ENCODE results near the gene CD300E. TPM values are rescaled to one million over a fixed set of nuclear protein-coding genes. Genes with fewer than 3 reads are reported as not detected.
"Not testable (repeated sequence)": the region's sequence is repeated elsewhere in the genome, so short reads cannot be mapped to it uniquely, and the experiment has no call there.

Gene CD300E
- total RNA-seq, 1 experiment from 2014 or later = not detected

DNA sequence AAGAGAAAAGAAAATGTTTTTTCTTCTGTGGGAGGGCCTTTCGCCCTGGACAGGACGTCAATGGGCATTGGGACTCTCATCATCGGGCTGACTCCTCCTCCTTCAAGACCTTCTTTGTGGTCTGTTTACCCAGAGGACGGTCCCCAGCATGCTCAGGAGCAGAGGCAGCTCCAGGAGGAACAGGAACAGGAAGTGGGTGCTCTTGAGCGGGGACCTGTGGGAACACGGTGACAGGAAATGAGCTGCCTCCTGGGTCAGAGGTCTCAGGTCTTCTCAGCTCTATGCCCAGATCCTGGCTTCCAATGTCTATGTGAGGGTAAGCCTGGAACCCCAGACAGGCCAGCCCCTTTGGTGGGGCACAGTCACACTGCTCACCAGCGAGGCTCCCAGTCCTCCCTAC, 43.6 kb downstream of the CD300E start:
- Histone ChIP-seq H3K27ac (ENCODE audit: low read depth, low read length, poor library complexity, severe bottlenecking) (no peak overlapping the region), H3K27me3 (replicated peaks; ENCODE audit: insufficient read depth, low read depth, low read length, poor library complexity) (peaks cover 17% of the 10 kb centered on the region)
- CTCF ChIA-PET = no interaction called here

DNA sequence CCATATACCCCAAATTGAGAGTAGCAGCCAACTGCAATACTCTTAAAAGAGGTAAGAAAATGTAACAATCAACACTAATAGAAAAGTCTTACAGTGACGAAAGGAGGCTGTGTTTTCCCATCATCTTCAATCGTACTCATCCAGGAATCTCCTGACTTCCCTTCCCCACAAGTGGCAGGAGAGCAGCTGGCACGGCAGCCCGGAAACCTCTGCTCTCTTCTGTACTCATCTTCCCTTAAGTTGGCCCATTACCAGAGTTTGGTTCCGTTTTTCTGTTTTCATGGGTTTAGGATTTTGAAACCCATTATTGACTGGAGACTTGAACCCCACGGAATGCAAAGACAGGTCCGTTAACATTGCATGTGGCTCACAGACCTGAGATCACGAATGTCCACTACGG, 44.6 kb downstream of the CD300E start:
- no peak overlapping the region for H3K27ac ChIP-seq (ENCODE audit: low read depth, low read length, poor library complexity, severe bottlenecking)
- H3K27me3 ChIP-seq (replicated peaks; ENCODE audit: insufficient read depth, low read depth, low read length, poor library complexity) = peaks cover 20% of the 10 kb centered on the region
- POLR2A ChIA-PET (ENCODE audit: low non-redundant PET) = no interaction called here
- H3K4me1 ChIP-seq (ENCODE audit: insufficient read depth, low read length, poor library complexity, severe bottlenecking) = no peaks in the 10 kb centered on the region
- TF ChIP-seq, protein P1, sequence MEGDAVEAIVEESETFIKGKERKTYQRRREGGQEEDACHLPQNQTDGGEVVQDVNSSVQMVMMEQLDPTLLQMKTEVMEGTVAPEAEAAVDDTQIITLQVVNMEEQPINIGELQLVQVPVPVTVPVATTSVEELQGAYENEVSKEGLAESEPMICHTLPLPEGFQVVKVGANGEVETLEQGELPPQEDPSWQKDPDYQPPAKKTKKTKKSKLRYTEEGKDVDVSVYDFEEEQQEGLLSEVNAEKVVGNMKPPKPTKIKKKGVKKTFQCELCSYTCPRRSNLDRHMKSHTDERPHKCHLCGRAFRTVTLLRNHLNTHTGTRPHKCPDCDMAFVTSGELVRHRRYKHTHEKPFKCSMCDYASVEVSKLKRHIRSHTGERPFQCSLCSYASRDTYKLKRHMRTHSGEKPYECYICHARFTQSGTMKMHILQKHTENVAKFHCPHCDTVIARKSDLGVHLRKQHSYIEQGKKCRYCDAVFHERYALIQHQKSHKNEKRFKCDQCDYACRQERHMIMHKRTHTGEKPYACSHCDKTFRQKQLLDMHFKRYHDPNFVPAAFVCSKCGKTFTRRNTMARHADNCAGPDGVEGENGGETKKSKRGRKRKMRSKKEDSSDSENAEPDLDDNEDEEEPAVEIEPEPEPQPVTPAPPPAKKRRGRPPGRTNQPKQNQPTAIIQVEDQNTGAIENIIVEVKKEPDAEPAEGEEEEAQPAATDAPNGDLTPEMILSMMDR (conservative IDR thresholded peaks at IDR 0.05; ENCODE audit: low read depth, low read length) = no peak
- TF ChIP-seq EZH2 (IDR thresholded peaks at IDR 0.05; ENCODE audit: borderline replicate concordance, low read depth, low read length, poor library complexity, severe bottlenecking) = no peak
- no peak overlapping the region for H3K4me3 ChIP-seq (ENCODE audit: low read depth, low read length, poor library complexity, severe bottlenecking)
- CTCF ChIA-PET = no interaction called here
- BruUV-seq (replicated peaks) = no TSS peak
- H3K9me3 ChIP-seq (ENCODE audit: low read depth, low read length, poor library complexity, severe bottlenecking) = no peaks in the 10 kb centered on the region
- no peak for DNase-seq (ENCODE audit: low spot score)
- intact Hi-C loops (cut with micrococcal nuclease; ENCODE audit: unreplicated experiment) = no loop called here
- H3K36me3 ChIP-seq (ENCODE audit: insufficient read depth, low read length, poor library complexity, severe bottlenecking) = no peaks in the 10 kb centered on the region

More for the DNA sequence above, 43.6 kb downstream of the CD300E start:
- DNase-seq (ENCODE audit: low spot score) = no peak
- Histone ChIP-seq H3K4me3 (ENCODE audit: low read depth, low read length, poor library complexity, severe bottlenecking) (no peak overlapping the region), H3K36me3 (ENCODE audit: insufficient read depth, low read length, poor library complexity, severe bottlenecking) (no peaks in the 10 kb centered on the region), H3K4me1 (ENCODE audit: insufficient read depth, low read length, poor library complexity, severe bottlenecking) (no peaks in the 10 kb centered on the region), H3K9me3 (ENCODE audit: low read depth, low read length, poor library complexity, severe bottlenecking) (no peaks in the 10 kb centered on the region)
- TF ChIP-seq EZH2 (IDR thresholded peaks at IDR 0.05; ENCODE audit: borderline replicate concordance, low read depth, low read length, poor library complexity, severe bottlenecking) = no peak
- TF ChIP-seq, protein P1 (conservative IDR thresholded peaks at IDR 0.05; ENCODE audit: low read depth, low read length) = no peak
- POLR2A ChIA-PET (ENCODE audit: low non-redundant PET) = no interaction called here
- BruUV-seq (replicated peaks) = no TSS peak
- intact Hi-C loops (cut with micrococcal nuclease; ENCODE audit: unreplicated experiment) = no loop called here

DNA sequence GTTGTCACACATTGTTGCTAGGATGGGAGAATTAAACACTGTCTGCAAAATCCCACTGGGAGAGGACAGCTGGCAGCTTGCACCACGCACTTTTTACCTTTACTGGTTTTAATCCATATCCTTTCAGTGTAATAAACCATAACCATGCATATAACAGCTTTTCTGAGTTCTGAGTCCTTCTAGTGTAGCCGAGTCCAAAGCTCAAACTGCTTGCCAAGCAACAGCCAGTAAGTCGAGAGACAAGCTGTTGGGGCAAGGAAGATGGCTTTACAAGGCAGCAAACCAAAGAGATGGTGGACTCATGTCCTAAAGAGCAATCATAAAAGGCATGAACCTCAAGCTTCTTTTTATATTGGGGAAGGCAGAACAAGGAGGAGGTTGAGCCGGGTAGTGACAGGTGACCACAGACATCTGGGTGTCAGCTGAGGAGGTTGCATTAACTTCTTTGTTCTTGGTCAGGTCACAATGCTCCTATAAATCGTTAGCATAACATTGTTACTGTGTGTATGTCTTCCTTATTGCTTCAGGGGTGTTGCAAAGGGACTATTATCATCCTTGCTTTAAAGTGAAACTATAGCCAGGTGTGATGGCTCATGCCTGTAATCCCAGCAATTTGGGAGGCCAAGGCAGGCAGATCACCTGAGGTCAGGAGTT, 48.9 kb downstream of the CD300E start:
- TF ChIP-seq EZH2 (IDR thresholded peaks at IDR 0.05; ENCODE audit: borderline replicate concordance, low read depth, low read length, poor library complexity, severe bottlenecking) = no peak
- TF ChIP-seq, protein P1 (conservative IDR thresholded peaks at IDR 0.05; ENCODE audit: low read depth, low read length) = no peak
- Histone ChIP-seq H3K4me1 (ENCODE audit: insufficient read depth, low read length, poor library complexity, severe bottlenecking) (no peaks in the 10 kb centered on the region), H3K27me3 (replicated peaks; ENCODE audit: insufficient read depth, low read depth, low read length, poor library complexity) (peaks cover 23% of the 10 kb centered on the region), H3K36me3 (ENCODE audit: insufficient read depth, low read length, poor library complexity, severe bottlenecking) (no peaks in the 10 kb centered on the region), H3K9me3 (ENCODE audit: low read depth, low read length, poor library complexity, severe bottlenecking) (no peaks in the 10 kb centered on the region), H3K4me3 (ENCODE audit: low read depth, low read length, poor library complexity, severe bottlenecking) (no peak overlapping the region), H3K27ac (ENCODE audit: low read depth, low read length, poor library complexity, severe bottlenecking) (no peak overlapping the region)
- no TSS peak for BruUV-seq (replicated peaks)
- DNase-seq (ENCODE audit: low spot score) = no peak
- CTCF ChIA-PET = no interaction called here
- POLR2A ChIA-PET (ENCODE audit: low non-redundant PET) = interaction anchor here (0.6 kb wide), 1 partner anchor 323 kb away, joined by 3 read pairs; no protein-coding TSS in a partner anchor
- intact Hi-C loops (cut with micrococcal nuclease; ENCODE audit: unreplicated experiment) = no loop called here

DNA sequence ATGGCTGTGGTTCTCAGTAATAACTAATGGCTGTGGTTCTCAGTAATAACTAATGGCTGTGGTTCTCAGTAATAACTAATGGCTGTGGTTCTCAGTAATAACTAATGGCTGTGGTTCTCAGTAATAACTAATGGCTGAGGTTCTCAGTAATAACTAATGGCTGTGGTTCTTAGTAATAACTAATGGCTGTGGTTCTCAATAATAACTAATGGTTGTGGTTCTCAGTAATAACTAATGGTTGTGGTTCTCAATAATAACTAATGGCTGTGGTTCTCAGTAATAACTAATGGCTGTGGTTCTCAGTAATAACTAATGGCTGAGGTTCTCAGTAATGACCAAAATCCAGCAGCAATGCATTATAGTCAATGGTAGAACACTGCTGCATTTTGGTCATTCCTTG, 49.9 kb downstream of the CD300E start:
- H3K4me1 ChIP-seq (ENCODE audit: insufficient read depth, low read length, poor library complexity, severe bottlenecking); BruUV-seq (replicated peaks); H3K36me3 ChIP-seq (ENCODE audit: insufficient read depth, low read length, poor library complexity, severe bottlenecking); POLR2A ChIA-PET (ENCODE audit: low non-redundant PET); intact Hi-C loops (cut with micrococcal nuclease; ENCODE audit: unreplicated experiment); DNase-seq (ENCODE audit: low spot score); H3K27ac ChIP-seq (ENCODE audit: low read depth, low read length, poor library complexity, severe bottlenecking); CTCF ChIA-PET; H3K9me3 ChIP-seq (ENCODE audit: low read depth, low read length, poor library complexity, severe bottlenecking); H3K4me3 ChIP-seq (ENCODE audit: low read depth, low read length, poor library complexity, severe bottlenecking): not testable (repeated sequence)
- H3K27me3 ChIP-seq (replicated peaks; ENCODE audit: insufficient read depth, low read depth, low read length, poor library complexity) = peaks cover 23% of the 10 kb centered on the region

Measured in A673 (cell line).